PC-9 (cell line): Measurements from ENCODE around the gene CNTNAP5. TPM values are rescaled to one million over a fixed set of nuclear protein-coding genes. Genes with fewer than 3 reads are reported as not detected.

Experiments
- BruUV-seq: library from RNA; stranded (reverse); fragments of 400-500 nt; replicated peaks from 2 replicates; lab custom pipeline; 2021; lab: Mats Ljungman, UMichigan
- CTCF ChIA-PET: fragments of 300-600 bp; sonication (Branson Sonifier 250); formaldehyde crosslinking; loops from one replicate; lab custom pipeline; 2022; ENCODE audit warnings: antibody characterized with exemption; lab: Charles Lee
- POLR2A ChIA-PET: fragments of 300-600 bp; sonication (Branson Sonifier 250); formaldehyde crosslinking; loops from one replicate; lab custom pipeline; 2022; ENCODE audit warnings: antibody characterized with exemption; ENCODE audit not compliant: unreplicated experiment; lab: Charles Lee
- DNase-seq, 2 experiments: peaks; one replicate each; pipeline versions ENCODE4 v3.0.0 to v3.0.0-alpha.2; 2015 to 2022; ENCODE audit warnings: mixed read lengths in 1 of 2
- H2AFZ ChIP-seq: fragments of 200-600 bp; sonication (generic); 2 replicates; pipeline ENCODE4 v1.8.1; 2017; ENCODE audit warnings: antibody characterized with exemption
- H3F3A ChIP-seq: fragments of 200-600 bp; sonication (generic); 2 replicates; pipeline ENCODE4 v1.8.1; 2017; ENCODE audit warnings: antibody characterized with exemption, mild to moderate bottlenecking, low read depth; ENCODE audit not compliant: insufficient read depth
- H3K27ac ChIP-seq: fragments of 200-600 bp; sonication (generic); 2 replicates; pipeline ENCODE4 v1.6.1; 2016; ENCODE audit warnings: mixed run types
- H3K27me3 ChIP-seq: fragments of 200-600 bp; sonication (generic); 2 replicates; pipeline ENCODE4 v1.6.1; 2016; ENCODE audit warnings: low read depth, mixed run types; ENCODE audit not compliant: insufficient read depth
- H3K36me3 ChIP-seq: fragments of 200-600 bp; sonication (generic); 2 replicates; pipeline ENCODE4 v1.6.1; 2016; ENCODE audit warnings: low read depth, mixed run types
- H3K4me1 ChIP-seq: fragments of 200-600 bp; sonication (generic); replicated peaks from 2 replicates; pipeline ENCODE4 v1.6.1; 2016; ENCODE audit warnings: mixed run types; ENCODE audit not compliant: insufficient read depth
- H3K4me2 ChIP-seq: fragments of 200-600 bp; sonication (generic); 2 replicates; pipeline ENCODE4 v1.6.1; 2017; ENCODE audit warnings: mixed run types
- H3K4me3 ChIP-seq: fragments of 200-600 bp; sonication (generic); 2 replicates; pipeline ENCODE4 v1.6.1; 2016; ENCODE audit warnings: mixed run types
- H3K79me2 ChIP-seq: fragments of 200-600 bp; sonication (generic); 2 replicates; pipeline ENCODE4 v1.6.1; 2017; ENCODE audit warnings: low read depth, mixed run types
- H3K9me2 ChIP-seq: fragments of 200-600 bp; sonication (generic); 2 replicates; pipeline ENCODE4 v1.8.1; 2017; ENCODE audit warnings: mild to moderate bottlenecking; ENCODE audit not compliant: insufficient read depth
- H3K9me3 ChIP-seq: fragments of 200-600 bp; sonication (generic); 2 replicates; pipeline ENCODE4 v1.8.1; 2016; ENCODE audit warnings: low read depth; ENCODE audit not compliant: insufficient read depth
- H4K20me1 ChIP-seq: fragments of 200-600 bp; sonication (generic); 2 replicates; pipeline ENCODE4 v1.8.1; 2017; ENCODE audit not compliant: insufficient read depth
- EZH2 ChIP-seq: fragments of 200-600 bp; sonication (generic); IDR thresholded peaks from 2 replicates; pipeline ENCODE4 v1.8.0; 2017; ENCODE audit warnings: antibody characterized with exemption, low read depth
- intact Hi-C: fragments of 100-400 bp; cut with micrococcal nuclease; formaldehyde crosslinking; loops from one replicate; pipeline ENCODE4 v1.10.0; 2022; ENCODE audit not compliant: unreplicated experiment
- total RNA-seq: library from RNA; stranded (reverse); gene quantifications from 2 replicates; pipeline ENCODE4 v1.2.3, GENCODE V29; 2021
- TF ChIP-seq, protein P1 (sequence below): fragments of 200-600 bp; sonication (generic); conservative IDR thresholded peaks from 2 replicates; pipeline ENCODE4 v1.6.1; 2017; ENCODE audit warnings: mixed run types, antibody characterized with exemption, mild to moderate bottlenecking, moderate library complexity

Gene CNTNAP5
- total RNA-seq, 1 experiment from 2014 or later: not detected

DNA sequence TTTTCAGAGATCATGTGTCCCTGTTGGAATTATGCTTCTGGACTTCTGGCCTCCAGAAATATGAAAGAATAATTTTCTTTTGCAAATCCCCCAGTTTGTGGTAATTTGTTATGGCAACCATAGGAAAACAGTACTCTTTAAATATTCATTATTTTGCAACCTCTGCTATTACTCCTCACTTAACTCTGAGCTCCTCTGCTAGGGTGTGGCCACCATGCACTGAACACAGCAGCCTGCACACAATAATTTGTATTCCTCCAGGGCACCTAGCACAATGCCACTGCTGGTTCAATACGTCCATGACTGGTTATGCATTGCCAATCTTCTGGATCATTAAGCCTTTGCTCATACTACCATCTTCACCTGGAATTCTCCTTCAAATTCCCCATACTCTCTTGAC lies 232.0 kb downstream of the CNTNAP5 start:
- TF ChIP-seq, protein P1, sequence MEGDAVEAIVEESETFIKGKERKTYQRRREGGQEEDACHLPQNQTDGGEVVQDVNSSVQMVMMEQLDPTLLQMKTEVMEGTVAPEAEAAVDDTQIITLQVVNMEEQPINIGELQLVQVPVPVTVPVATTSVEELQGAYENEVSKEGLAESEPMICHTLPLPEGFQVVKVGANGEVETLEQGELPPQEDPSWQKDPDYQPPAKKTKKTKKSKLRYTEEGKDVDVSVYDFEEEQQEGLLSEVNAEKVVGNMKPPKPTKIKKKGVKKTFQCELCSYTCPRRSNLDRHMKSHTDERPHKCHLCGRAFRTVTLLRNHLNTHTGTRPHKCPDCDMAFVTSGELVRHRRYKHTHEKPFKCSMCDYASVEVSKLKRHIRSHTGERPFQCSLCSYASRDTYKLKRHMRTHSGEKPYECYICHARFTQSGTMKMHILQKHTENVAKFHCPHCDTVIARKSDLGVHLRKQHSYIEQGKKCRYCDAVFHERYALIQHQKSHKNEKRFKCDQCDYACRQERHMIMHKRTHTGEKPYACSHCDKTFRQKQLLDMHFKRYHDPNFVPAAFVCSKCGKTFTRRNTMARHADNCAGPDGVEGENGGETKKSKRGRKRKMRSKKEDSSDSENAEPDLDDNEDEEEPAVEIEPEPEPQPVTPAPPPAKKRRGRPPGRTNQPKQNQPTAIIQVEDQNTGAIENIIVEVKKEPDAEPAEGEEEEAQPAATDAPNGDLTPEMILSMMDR: no peak
- TF ChIP-seq EZH2: no peak

DNA sequence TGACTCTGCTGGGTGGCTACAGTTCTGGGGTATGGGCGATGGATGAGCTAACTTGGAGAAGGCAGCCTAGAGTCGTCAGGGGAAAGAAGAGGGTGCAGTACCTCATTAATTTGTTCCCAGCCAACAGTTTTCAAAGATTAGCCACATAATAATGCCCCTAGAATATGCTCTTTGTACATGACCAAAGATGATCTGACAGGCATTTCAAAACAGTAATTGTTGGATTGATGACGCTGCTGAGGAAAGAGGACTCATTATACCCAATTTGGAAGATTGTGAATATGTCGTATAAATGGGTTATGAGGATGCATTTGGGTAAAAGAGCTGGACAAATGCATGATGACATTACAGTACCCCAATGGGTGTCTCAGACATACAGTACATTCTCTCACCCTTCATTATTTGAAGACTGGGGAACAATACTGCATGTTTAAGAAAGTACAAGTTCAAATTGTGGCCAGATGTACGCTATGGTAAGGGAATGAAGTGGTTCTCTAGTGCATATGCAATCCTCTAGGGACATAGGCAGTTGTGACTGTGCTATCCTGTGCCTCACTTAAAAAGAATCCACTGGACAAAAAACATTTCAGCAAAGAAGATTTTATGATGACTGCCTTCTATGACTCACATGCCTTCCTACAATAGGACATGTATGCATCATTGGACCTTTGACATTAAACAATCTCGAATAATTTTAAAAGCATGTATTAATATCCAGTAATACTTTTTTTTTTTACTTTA lies 233.2 kb downstream of the CNTNAP5 start:
- no peaks in the 10 kb centered on the region for H3K4me1 ChIP-seq
- intact Hi-C loops: no loop called here
- no peaks in the 10 kb centered on the region for H4K20me1 ChIP-seq
- BruUV-seq: no TSS peak
- H3K27ac ChIP-seq: no peak overlapping the region
- no peak for TF ChIP-seq EZH2
- TF ChIP-seq, protein P1: no peak
- CTCF ChIA-PET: no interaction called here
- DNase-seq: no peak
- no peaks in the 10 kb centered on the region for H3K27me3 ChIP-seq
- H3K9me2 ChIP-seq: no peaks in the 10 kb centered on the region
- no peaks in the 10 kb centered on the region for H3K9me3 ChIP-seq
- H3K4me2 ChIP-seq: no peak overlapping the region
- POLR2A ChIA-PET: no interaction called here
- H2AFZ ChIP-seq: no peak overlapping the region
- no peaks in the 10 kb centered on the region for H3F3A ChIP-seq
- H3K4me3 ChIP-seq: no peak overlapping the region
- no peaks in the 10 kb centered on the region for H3K79me2 ChIP-seq
- H3K36me3 ChIP-seq: no peaks in the 10 kb centered on the region

More for the DNA sequence above, 232.0 kb downstream of the CNTNAP5 start:
- Histone ChIP-seq H3K36me3 (no peaks in the 10 kb centered on the region), H4K20me1 (no peaks in the 10 kb centered on the region), H3K79me2 (no peaks in the 10 kb centered on the region), H3K9me2 (no peaks in the 10 kb centered on the region), H3K4me1 (no peaks in the 10 kb centered on the region), H2AFZ (no peak overlapping the region), H3K27me3 (no peaks in the 10 kb centered on the region), H3K9me3 (no peaks in the 10 kb centered on the region), H3F3A (no peaks in the 10 kb centered on the region), H3K27ac (no peak overlapping the region), H3K4me3 (no peak overlapping the region), H3K4me2 (no peak overlapping the region)
- BruUV-seq: no TSS peak
- no peak for DNase-seq
- ChIA-PET POLR2A (no interaction called here), CTCF (no interaction called here)
- intact Hi-C loops: no loop called here

DNA sequence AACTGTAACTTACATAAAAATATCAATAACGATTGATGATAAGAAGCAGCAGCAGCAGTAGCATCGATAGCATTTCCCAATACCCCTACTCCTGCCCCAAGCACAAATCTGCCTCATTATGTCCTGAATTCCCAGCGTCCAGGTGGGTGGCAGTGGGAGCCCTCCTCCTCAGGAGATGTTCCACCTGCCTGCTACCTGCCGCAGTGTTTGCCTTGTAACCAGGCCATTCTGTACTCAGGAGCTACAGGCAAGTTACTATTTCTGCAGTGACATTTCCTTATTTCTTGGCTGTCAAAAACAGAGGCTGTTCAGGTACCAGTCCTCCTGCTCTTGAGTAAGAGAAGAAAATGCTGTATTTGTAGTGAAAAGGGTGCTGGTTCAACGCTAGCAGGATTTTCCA lies 236.4 kb downstream of the CNTNAP5 start:
- Histone ChIP-seq H3K79me2 (no peaks in the 10 kb centered on the region), H4K20me1 (no peaks in the 10 kb centered on the region), H3F3A (no peaks in the 10 kb centered on the region), H3K4me1 (no peaks in the 10 kb centered on the region), H3K27me3 (peaks cover 4% of the 10 kb centered on the region; the same call in 1 of the 2 replicates), H3K4me2 (no peak overlapping the region), H3K36me3 (no peaks in the 10 kb centered on the region), H3K9me3 (no peaks in the 10 kb centered on the region), H3K9me2 (no peaks in the 10 kb centered on the region), H2AFZ (no peak overlapping the region), H3K27ac (no peak overlapping the region), H3K4me3 (no peak overlapping the region)
- CTCF ChIA-PET: no interaction called here
- no peak for DNase-seq
- POLR2A ChIA-PET: no interaction called here
- intact Hi-C loops: no loop called here
- no peak for TF ChIP-seq EZH2
- TF ChIP-seq, protein P1: no peak
- BruUV-seq: no TSS peak
